ENCODE measurements around the gene UNC45B. TPM values are rescaled to one million over a fixed set of nuclear protein-coding genes. Genes with fewer than 3 reads are reported as not detected.
"Not testable (repeated sequence)": the region's sequence is repeated elsewhere in the genome, so short reads cannot be mapped to it uniquely, and the experiment has no call there.

Gene UNC45B
- total RNA-seq, 1 donor from 2014 or later, result 205 TPM

DNA sequence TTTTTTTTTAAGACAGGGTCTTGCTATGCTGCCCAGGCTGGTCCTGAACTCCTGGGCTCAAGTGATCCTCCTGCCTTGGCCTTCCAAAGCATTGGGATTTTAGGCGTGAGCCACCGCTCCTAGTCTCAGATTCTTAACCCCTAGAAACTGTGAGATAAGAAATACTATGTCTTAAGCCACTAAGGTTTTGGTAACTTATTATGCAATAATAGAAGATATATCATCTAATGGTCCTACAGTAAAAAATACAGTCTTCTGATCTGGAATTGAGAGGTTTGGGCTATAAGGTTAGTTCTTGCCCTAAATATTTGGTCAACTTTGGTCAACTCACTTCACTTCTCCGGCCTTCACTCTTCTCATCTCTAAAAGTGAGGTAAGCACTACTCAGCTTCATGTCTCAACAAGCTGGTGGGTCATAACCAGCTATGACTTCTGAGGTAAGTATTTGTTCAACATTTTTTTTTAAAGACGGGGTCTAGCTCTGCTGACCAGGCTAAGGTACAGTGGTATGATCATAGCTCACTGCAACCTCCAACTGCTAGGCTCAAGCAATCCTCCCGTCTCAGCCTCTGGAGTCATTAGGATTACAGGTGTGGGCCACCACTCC lies 42.7 kb upstream of the UNC45B start:
- Histone ChIP-seq H3K27me3 (ENCODE audit: low read depth) (no peaks in the 10 kb centered on the region), H3K9me3 (replicated peaks) (no peaks in the 10 kb centered on the region), H3K27ac (replicated peaks) (no peak overlapping the region), H3K4me1 (no peaks in the 10 kb centered on the region), H3K36me3 (peaks cover 54% of the 10 kb centered on the region), H3K4me3 (no peak overlapping the region)
- no peak for DNase-seq
- TF ChIP-seq, protein P1, sequence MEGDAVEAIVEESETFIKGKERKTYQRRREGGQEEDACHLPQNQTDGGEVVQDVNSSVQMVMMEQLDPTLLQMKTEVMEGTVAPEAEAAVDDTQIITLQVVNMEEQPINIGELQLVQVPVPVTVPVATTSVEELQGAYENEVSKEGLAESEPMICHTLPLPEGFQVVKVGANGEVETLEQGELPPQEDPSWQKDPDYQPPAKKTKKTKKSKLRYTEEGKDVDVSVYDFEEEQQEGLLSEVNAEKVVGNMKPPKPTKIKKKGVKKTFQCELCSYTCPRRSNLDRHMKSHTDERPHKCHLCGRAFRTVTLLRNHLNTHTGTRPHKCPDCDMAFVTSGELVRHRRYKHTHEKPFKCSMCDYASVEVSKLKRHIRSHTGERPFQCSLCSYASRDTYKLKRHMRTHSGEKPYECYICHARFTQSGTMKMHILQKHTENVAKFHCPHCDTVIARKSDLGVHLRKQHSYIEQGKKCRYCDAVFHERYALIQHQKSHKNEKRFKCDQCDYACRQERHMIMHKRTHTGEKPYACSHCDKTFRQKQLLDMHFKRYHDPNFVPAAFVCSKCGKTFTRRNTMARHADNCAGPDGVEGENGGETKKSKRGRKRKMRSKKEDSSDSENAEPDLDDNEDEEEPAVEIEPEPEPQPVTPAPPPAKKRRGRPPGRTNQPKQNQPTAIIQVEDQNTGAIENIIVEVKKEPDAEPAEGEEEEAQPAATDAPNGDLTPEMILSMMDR (IDR thresholded peaks at IDR 0.05; ENCODE audit: borderline replicate concordance), result no peak
- intact Hi-C loops (cut with micrococcal nuclease), result no loop called here

DNA sequence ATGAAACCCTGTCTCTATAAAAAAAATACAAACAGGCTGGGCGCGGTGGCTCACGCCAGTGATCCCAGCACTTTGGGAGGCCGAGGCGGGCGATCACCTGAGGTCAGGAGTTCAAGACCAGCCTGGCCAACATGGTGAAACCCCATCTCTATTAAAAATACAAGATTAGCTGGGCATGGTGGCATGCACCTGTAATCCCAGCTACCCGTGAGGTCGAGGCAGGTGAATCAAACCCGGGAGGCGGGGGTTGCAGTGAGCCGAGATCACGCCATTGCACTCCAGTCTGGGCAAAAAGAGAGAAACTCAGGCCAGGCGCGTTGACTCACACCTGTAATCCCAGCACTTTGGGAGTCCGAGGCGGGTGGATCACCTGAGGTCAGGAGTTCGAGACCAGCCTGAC lies 36.8 kb upstream of the UNC45B start:
- intact Hi-C loops (cut with micrococcal nuclease), result loop anchor here (10.0 kb wide), 1 partner anchor 686 kb away; no protein-coding TSS in a partner anchor
- H3K4me1 ChIP-seq; DNase-seq; H3K4me3 ChIP-seq; H3K27me3 ChIP-seq (ENCODE audit: low read depth); H3K27ac ChIP-seq (replicated peaks); H3K9me3 ChIP-seq (replicated peaks): not testable (repeated sequence)
- peaks cover 13% of the 10 kb centered on the region for H3K36me3 ChIP-seq

DNA sequence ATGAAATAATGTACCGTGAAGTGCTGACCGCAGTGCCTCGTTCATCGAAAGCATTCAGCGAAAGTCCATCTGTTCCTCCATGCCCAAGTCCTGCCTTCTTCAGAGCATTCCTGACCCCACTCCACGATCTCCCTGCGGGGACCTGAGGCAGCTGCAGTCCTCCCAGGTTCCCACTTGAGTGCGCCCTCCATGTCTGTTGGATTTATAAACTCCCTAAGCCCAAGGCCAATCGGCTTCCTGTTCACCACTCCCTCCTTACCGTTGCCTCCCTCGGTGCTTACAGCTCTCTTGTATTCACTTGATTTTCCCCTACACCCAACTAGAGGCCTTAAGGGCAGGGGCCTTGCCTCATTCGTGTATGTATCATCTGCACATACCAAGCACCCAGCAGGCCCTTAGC lies 30.8 kb upstream of the UNC45B start:
- TF ChIP-seq, protein P1 (IDR thresholded peaks at IDR 0.05; ENCODE audit: borderline replicate concordance), result no peak
- Histone ChIP-seq H3K27ac (replicated peaks) (no peak overlapping the region), H3K9me3 (replicated peaks) (no peaks in the 10 kb centered on the region), H3K36me3 (no peaks in the 10 kb centered on the region), H3K27me3 (ENCODE audit: low read depth) (no peaks in the 10 kb centered on the region), H3K4me1 (peaks cover 23% of the 10 kb centered on the region), H3K4me3 (no peak overlapping the region)
- intact Hi-C loops (cut with micrococcal nuclease), result loop anchor here (10.0 kb wide), 1 partner anchor 692 kb away; no protein-coding TSS in a partner anchor
- DNase-seq, result no peak

DNA sequence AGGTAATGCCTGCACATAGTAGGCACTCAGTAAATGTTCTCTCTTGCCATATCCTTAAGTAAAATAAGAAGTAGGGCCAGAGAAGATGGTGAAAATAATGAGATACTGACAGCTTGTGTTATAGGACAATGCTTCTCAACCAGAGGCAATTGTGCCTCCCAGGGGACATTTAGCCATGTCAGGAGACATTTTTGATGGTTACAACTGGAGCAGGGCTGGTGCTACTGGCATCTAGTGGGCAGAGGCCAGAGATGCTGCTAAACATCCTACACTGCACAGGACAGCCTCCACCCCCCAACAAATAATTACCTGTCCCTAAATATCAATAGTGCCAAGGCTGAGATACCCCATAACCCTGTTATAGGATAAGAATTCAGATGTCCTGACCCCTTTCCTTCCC lies 29.6 kb upstream of the UNC45B start:
- TF ChIP-seq, protein P1 (IDR thresholded peaks at IDR 0.05; ENCODE audit: borderline replicate concordance), result no peak
- Histone ChIP-seq H3K4me3 (no peak overlapping the region), H3K9me3 (replicated peaks) (no peaks in the 10 kb centered on the region), H3K4me1 (peaks cover 23% of the 10 kb centered on the region), H3K27ac (replicated peaks) (no peak overlapping the region), H3K27me3 (ENCODE audit: low read depth) (no peaks in the 10 kb centered on the region), H3K36me3 (no peaks in the 10 kb centered on the region)
- intact Hi-C loops (cut with micrococcal nuclease), result loop anchor here (10.0 kb wide), 1 partner anchor 693 kb away; no protein-coding TSS in a partner anchor
- DNase-seq, result no peak

DNA sequence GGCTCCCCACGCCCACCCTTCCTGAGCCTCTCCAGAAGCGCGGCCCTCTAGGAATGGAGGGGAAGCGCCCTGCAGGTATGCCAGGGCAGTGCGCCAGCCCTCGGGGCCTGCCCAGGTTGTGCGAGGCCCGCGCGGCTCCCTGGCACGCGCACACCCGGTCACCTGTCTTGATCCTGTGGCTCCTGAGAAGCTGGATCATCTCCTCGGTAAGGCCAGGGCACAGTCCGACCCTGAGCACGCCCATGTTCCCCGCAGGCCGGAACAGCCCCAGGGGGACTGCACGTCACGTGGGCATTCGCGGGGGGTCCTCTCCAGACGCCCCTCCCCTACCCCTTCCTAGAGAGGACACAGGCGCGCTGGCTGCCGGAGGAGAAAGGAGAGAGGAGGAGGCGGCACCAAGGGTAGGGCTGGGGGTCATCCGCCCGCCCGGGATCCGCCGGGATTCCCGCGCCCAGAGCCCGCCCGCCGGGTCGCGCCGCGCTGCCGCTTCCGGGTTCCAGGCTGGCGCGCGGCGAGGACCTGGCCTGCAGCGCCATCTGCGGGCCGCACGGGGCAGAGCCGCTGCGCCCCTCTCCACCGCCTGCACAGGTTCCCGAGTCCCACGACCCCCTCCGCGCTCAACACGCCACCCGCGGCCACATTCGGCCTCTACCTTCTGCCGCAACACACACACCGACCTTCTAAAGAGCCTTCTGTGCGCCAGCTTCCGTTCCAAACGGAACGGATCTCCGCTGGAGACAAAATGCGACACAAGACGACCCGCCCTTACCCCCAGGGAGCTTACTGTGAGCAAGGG lies 28.0 kb upstream of the UNC45B start, which contains the start of gene RAD51D:
TSS of gene RAD51D (minus strand) at position 491 of the 796 bp plus-strand sequence. CDS start at position 244, 247 bp downstream.
- Histone ChIP-seq H3K27me3 (ENCODE audit: low read depth) (no peaks in the 10 kb centered on the region), H3K4me1 (peaks cover 23% of the 10 kb centered on the region), H3K4me3 (peak within 1 kb of the TSS; percentile 85), H3K36me3 (no peaks in the 10 kb centered on the region), H3K9me3 (replicated peaks) (no peaks in the 10 kb centered on the region), H3K27ac (replicated peaks) (peak within 1 kb of the TSS; percentile 77)
- TF ChIP-seq, protein P1 (IDR thresholded peaks at IDR 0.05; ENCODE audit: borderline replicate concordance), result peak; percentile 94
- peak; percentile 77 for DNase-seq
- intact Hi-C loops (cut with micrococcal nuclease), result loop anchor here (10.0 kb wide), 2 partner anchors 125 to 695 kb away; no protein-coding TSS in a partner anchor
